ENCODE results near the gene SYPL2.

Gene SYPL2

GRCh38 chr1:109529881-109530456 is 63.6 kb downstream of the SYPL2 start:
- Histone ChIP-seq H3K79me2 (ENCODE audit: insufficient read depth, low read length) (no peaks in the 10 kb centered on the region), H2AFZ (ENCODE audit: low read length) (no peak overlapping the region; the same call in 1 of the 2 replicates), H4K20me1 (ENCODE audit: insufficient read depth, low read length, poor library complexity, severe bottlenecking) (no peaks in the 10 kb centered on the region), H3K27me3 (ENCODE audit: insufficient read depth, low read length, poor library complexity, severe bottlenecking) (no peaks in the 10 kb centered on the region), H3K9me3 (ENCODE audit: insufficient read depth, low read depth, low read length) (no peaks in the 10 kb centered on the region), H3K9me2 (replicated peaks; ENCODE audit: low read depth, low read length) (no peaks in the 10 kb centered on the region), H3K4me1 (ENCODE audit: insufficient read depth, low read length, poor library complexity, severe bottlenecking) (peaks cover 9% of the 10 kb centered on the region), H3F3A (ENCODE audit: low read depth) (no peaks in the 10 kb centered on the region), H3K36me3 (ENCODE audit: insufficient read depth, low read length) (no peaks in the 10 kb centered on the region), H3K4me3 (ENCODE audit: low read length, poor library complexity, severe bottlenecking) (no peak overlapping the region), H3K9ac (ENCODE audit: low read depth, low read length, poor library complexity, severe bottlenecking) (no peak overlapping the region), H3K4me2 (ENCODE audit: low read depth, low read length, poor library complexity, severe bottlenecking) (no peak overlapping the region)
- TF ChIP-seq CTCF (conservative IDR thresholded peaks at IDR 0.05; ENCODE audit: low read length) (no peak), EZH2phosphoT487 (IDR thresholded peaks at IDR 0.05; ENCODE audit: borderline replicate concordance) (no peak)

GRCh38 chr1:109530457-109531087 is 64.2 kb downstream of the SYPL2 start:
- H4K20me1 ChIP-seq (ENCODE audit: insufficient read depth, low read length, poor library complexity, severe bottlenecking), result no peaks in the 10 kb centered on the region
- no peaks in the 10 kb centered on the region for H3K79me2 ChIP-seq (ENCODE audit: insufficient read depth, low read length)
- no peaks in the 10 kb centered on the region for H3K9me2 ChIP-seq (replicated peaks; ENCODE audit: low read depth, low read length)
- H3K36me3 ChIP-seq (ENCODE audit: insufficient read depth, low read length), result no peaks in the 10 kb centered on the region
- peaks cover 9% of the 10 kb centered on the region for H3K4me1 ChIP-seq (ENCODE audit: insufficient read depth, low read length, poor library complexity, severe bottlenecking)
- H3K9ac ChIP-seq (ENCODE audit: low read depth, low read length, poor library complexity, severe bottlenecking), result peak overlapping the region; percentile 2
- H3K4me2 ChIP-seq (ENCODE audit: low read depth, low read length, poor library complexity, severe bottlenecking), result no peak overlapping the region
- H2AFZ ChIP-seq (ENCODE audit: low read length), result 0 out of 2 replicates have a peak overlapping the region, but pooled peaks have one; percentile 11
- no peak for TF ChIP-seq CTCF (conservative IDR thresholded peaks at IDR 0.05; ENCODE audit: low read length)
- no peak for TF ChIP-seq EZH2phosphoT487 (IDR thresholded peaks at IDR 0.05; ENCODE audit: borderline replicate concordance)
- H3K4me3 ChIP-seq (ENCODE audit: low read length, poor library complexity, severe bottlenecking), result no peak overlapping the region
- H3F3A ChIP-seq (ENCODE audit: low read depth), result no peaks in the 10 kb centered on the region
- no peaks in the 10 kb centered on the region for H3K27me3 ChIP-seq (ENCODE audit: insufficient read depth, low read length, poor library complexity, severe bottlenecking)
- H3K9me3 ChIP-seq (ENCODE audit: insufficient read depth, low read depth, low read length), result no peaks in the 10 kb centered on the region

GRCh38 chr1:109531380-109531779 is 65.0 kb downstream of the SYPL2 start:
- no peaks in the 10 kb centered on the region for H3K9me3 ChIP-seq (ENCODE audit: insufficient read depth, low read depth, low read length)
- H3K4me3 ChIP-seq (ENCODE audit: low read length, poor library complexity, severe bottlenecking), result no peak overlapping the region
- H3F3A ChIP-seq (ENCODE audit: low read depth), result no peaks in the 10 kb centered on the region
- H3K36me3 ChIP-seq (ENCODE audit: insufficient read depth, low read length), result no peaks in the 10 kb centered on the region
- no peaks in the 10 kb centered on the region for H3K9me2 ChIP-seq (replicated peaks; ENCODE audit: low read depth, low read length)
- H4K20me1 ChIP-seq (ENCODE audit: insufficient read depth, low read length, poor library complexity, severe bottlenecking), result no peaks in the 10 kb centered on the region
- TF ChIP-seq EZH2phosphoT487 (IDR thresholded peaks at IDR 0.05; ENCODE audit: borderline replicate concordance), result no peak
- no peak for TF ChIP-seq CTCF (conservative IDR thresholded peaks at IDR 0.05; ENCODE audit: low read length)
- H3K9ac ChIP-seq (ENCODE audit: low read depth, low read length, poor library complexity, severe bottlenecking), result peak overlapping the region; percentile 2
- H2AFZ ChIP-seq (ENCODE audit: low read length), result no peak overlapping the region
- H3K4me2 ChIP-seq (ENCODE audit: low read depth, low read length, poor library complexity, severe bottlenecking), result no peak overlapping the region
- H3K79me2 ChIP-seq (ENCODE audit: insufficient read depth, low read length), result no peaks in the 10 kb centered on the region
- H3K27me3 ChIP-seq (ENCODE audit: insufficient read depth, low read length, poor library complexity, severe bottlenecking), result no peaks in the 10 kb centered on the region
- peaks cover 9% of the 10 kb centered on the region for H3K4me1 ChIP-seq (ENCODE audit: insufficient read depth, low read length, poor library complexity, severe bottlenecking)

Data from Loucy (cell line).